Activated CD8-positive, alpha-beta memory T cell treated with anti-CD3 and anti-CD28 coated beads, Interleukin-2, amount 50 U/mL, for 24 hours (primary cell): ENCODE measurements around the gene UBE2Q1.

Experiments
- DNase-seq: peaks from one replicate; pipeline ENCODE4 v3.0.0-alpha.2; 2020; ENCODE audit errors: extremely low read depth

Gene UBE2Q1

GRCh38 chr1:154557939-154558719, at the start of gene UBE2Q1:
Gene UBE2Q1, minus strand, starts transcription at chr1:154558662. Its CDS starts 109 bp downstream, at chr1:154558553.
- no peak for DNase-seq

GRCh38 chr1:154607609-154608396, 49.3 kb upstream of the UBE2Q1 start, which contains the start of gene ADAR:
Gene ADAR, minus strand, starts transcription at chr1:154608186. Its CDS starts 180 bp downstream, at chr1:154608006.
- DNase-seq, result peak; percentile 86

DNA sequence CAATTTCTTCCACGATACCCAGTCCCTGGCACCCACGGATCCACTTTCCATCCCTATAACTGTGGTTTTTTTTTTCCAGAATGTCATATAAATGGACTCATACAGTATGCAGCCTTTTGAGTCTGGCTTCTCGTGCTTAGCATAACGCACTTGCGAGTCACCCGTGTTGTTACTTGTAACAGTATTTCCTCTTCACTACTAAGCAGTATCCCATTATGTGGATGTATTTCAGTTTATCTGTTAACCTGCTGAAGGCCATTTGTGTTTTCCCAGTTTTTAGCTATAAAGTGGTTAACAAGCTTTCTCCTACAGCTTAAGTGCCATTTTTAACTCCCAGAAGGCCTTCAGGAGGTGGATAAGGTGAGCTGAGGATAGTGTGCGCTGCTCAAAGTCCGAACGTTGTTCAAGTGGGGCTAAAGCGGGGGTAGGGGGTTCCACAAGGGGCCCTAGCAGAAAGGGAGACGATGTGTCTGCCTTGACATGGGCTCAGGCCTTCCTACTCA, 48.7 kb upstream of the UBE2Q1 start:
- DNase-seq, result no peak

- no peak for DNase-seq
Measured at GRCh38 chr1:154605534-154605933, 47.1 kb upstream of the UBE2Q1 start.

DNA sequence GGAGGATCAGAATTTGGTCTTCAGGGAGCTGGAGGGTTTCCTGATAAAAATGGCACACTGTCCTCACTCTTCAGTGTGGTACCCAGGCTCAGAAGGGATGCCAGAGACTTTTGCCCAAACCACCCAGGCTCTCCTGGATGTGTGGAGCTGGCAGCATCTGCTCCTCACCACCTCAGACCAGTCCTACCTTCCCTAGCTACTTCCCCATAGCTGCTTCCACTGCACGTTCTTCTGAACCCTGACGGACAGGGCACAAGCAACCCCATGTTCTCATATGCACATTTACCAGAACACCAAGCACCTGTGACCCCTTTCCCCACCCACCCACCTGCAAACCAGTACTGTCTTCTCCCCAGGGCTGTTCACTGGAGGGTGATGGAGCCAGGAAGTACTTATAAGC, 44.9 kb upstream of the UBE2Q1 start:
- DNase-seq, result no peak

DNA sequence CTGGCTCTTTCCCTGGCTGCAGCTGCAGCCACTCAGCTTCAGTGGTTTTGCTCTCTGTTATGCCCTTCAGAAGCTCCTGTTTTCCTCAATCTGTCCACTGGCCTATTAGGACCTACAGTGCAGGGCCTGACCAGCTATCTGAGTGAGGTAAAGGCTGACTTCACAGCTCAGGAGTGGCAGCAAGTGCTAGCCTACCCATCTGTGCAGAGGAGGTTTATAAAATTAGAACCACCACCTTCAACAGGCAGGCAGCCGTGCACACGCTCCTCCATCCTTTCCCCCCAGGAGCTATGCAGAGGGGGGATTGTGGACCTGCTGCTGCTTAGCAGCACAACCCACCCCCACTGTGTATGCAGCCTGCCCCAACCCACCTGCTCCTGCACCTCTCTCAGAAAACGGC, 41.2 kb upstream of the UBE2Q1 start:
- no peak for DNase-seq

- no peak for DNase-seq
Measured at GRCh38 chr1:154598871-154599635, 40.6 kb upstream of the UBE2Q1 start.

DNA sequence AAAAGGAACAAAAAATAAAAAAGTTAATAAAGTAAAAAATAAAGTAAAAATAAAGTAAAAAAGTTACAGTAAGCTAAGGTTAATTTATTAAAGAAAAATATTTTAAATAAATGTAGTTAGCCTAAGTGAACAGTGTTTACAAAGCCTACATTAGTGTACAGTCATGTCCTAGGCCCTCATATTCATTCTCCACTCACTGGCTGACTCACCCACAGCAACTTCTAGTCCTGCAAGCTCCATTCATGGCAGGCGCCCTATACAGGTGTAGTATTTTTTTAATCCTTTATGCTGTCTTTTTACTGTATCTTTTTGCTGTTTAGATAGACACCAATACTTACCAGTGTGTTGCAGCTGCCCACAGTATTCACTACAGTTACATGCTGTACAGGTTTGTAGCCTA, 37.2 kb upstream of the UBE2Q1 start:
- DNase-seq, result no peak

DNA sequence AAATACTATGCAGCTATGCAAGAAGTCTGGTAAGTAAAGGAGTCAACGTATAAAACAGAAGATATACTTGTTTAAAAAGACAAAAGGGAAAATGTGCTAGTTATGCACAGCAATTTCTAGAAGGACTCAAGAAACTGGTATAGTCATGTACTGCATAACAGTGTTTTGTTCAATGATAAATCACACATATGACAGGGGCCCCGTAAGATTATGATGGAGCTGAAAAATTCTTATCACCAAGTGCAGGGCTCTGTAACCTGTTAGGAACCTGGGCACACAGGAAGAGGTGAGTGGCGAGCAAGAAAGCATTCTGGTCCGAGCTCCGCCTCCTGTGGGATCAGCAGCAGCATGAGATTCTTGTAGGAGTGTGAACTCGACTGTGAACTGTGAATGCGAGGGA, 36.3 kb upstream of the UBE2Q1 start:
- DNase-seq, result no peak

DNA sequence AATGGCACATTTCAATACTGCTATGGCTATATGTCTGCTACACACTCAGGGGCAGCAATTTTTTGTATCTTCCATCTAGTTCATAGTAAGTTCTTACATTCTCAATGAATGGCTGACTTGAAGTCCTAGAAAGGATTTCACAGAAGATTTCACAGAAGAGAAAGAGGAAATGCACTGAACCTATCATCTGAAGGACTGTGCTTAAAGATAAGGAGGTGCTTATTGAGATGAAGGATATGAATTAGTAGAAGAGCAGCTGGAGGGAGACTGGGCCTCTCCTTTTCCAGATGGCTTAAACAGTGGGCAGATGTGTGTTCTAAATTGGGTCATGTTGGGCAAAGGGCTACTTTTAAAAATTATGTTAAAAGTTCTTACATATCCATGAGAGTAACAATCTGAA, 34.9 kb upstream of the UBE2Q1 start:
- no peak for DNase-seq

DNA sequence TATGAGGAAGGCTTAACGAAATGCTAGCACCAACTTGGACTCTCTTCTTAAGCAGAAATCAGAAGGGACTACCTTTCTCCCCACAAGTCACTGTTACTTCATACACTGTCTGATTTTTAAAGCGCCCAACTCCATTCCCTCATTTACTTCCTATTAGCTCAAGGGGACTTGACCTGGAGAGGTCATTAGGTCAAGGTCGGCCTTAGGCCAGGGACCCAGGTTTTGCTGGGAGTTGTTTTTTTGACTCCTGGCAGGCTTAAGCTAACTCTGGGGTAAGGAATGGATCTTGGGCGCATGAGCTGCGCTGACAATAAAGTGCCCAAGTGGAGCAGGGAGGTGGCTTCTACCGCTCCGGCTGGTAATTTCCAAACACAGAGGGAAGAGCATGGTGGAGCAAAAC, 32.7 kb upstream of the UBE2Q1 start:
- no peak for DNase-seq

GRCh38 chr1:154590756-154591155, 32.3 kb upstream of the UBE2Q1 start:
- DNase-seq, result no peak

DNA sequence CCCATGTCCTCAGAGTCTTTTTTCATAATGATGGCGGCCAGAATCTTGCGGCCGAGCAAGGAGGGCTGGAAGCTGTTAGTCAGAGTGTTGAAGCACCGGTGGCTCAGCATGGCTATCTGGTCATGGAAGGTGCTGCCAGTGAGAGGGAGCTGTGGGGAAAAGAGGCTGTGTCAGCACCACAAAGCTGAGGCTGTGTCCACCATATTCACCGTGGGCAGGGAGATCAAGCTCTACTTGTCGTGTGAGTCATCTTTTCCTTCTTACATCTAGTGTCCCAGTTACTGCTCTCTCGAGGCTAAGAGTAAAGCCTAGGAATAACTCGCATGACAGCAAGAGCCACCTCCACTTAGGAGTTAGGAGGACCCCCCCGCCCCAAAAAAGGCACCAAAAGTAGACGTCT, 31.3 kb upstream of the UBE2Q1 start:
- no peak for DNase-seq

- no peak for DNase-seq
Measured at GRCh38 chr1:154586641-154587040, 28.2 kb upstream of the UBE2Q1 start.

GRCh38 chr1:154586231-154586630, 27.8 kb upstream of the UBE2Q1 start:
- DNase-seq, result no peak

GRCh38 chr1:154584267-154584994, 26.0 kb upstream of the UBE2Q1 start:
- no peak for DNase-seq

- no peak for DNase-seq
Measured at GRCh38 chr1:154583773-154584172, 25.3 kb upstream of the UBE2Q1 start.

DNA sequence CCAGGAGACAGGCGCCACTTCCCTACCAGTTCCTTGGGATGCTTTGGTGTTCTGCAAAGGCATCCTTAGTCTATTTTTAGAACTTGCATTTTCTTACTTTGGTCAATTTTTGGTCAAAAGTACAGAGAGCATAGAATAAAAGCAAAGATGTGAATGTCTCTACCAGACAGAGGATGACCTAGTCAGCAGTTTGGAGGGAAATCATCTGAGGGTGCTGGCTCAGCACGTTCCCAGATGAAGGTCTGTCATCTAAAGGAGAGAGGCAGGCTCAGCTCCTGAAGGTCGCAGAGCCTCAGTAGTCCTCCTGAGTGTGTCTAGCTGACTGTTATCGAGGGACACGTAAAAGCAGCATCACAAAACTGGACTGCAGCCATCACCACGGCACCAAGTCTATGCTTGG, 24.4 kb upstream of the UBE2Q1 start:
- DNase-seq, result no peak

GRCh38 chr1:154581766-154582165, 23.3 kb upstream of the UBE2Q1 start:
- no peak for DNase-seq

- no peak for DNase-seq
Measured at GRCh38 chr1:154579374-154579773, 20.9 kb upstream of the UBE2Q1 start.

DNA sequence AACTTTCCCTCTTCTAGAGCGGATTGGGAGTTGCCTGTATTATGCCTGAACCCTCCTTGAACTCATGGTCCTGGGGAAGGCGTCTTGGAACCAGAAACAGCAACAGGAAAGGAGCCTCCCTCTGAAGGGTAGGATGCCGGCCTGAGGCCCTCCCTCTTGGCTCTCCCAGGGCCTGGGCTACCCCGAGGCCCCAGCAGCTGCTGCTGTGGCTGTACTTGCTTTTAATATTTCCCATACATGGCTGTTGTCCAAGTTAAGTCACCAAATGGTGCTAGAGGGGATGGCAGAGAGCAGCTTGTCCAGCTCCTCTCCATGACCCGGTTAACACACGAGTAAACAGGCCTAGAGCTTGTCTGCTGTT, 19.6 kb upstream of the UBE2Q1 start:
- no peak for DNase-seq
